ENCODE measurements around the gene KDM4F.

Gene KDM4F

DNA sequence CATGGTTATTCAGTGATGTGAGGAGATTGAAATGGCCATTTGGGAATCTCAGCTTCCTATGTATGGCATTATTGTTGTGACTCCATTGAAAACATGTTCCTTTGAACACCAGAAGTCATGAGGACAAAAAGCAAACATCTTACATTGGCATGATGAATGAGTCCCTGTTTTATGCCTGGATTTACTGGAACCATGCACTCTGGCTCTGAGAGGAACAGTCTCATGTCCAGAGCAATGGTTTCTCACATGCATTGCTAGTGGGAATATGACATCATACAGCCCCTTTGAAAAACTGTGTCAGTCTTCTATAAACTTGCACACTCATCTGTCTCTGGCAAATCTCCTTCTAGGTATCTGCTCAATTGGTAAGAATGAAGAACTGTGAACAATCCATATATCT lies 3.4 kb upstream of the KDM4F start:
- no peak overlapping the region for H3K4me3 ChIP-seq (replicated peaks; ENCODE audit: low read depth, low read length)
- no peak for DNase-seq (ENCODE audit: extremely low read depth, low read depth)
- TF ChIP-seq, protein P1, sequence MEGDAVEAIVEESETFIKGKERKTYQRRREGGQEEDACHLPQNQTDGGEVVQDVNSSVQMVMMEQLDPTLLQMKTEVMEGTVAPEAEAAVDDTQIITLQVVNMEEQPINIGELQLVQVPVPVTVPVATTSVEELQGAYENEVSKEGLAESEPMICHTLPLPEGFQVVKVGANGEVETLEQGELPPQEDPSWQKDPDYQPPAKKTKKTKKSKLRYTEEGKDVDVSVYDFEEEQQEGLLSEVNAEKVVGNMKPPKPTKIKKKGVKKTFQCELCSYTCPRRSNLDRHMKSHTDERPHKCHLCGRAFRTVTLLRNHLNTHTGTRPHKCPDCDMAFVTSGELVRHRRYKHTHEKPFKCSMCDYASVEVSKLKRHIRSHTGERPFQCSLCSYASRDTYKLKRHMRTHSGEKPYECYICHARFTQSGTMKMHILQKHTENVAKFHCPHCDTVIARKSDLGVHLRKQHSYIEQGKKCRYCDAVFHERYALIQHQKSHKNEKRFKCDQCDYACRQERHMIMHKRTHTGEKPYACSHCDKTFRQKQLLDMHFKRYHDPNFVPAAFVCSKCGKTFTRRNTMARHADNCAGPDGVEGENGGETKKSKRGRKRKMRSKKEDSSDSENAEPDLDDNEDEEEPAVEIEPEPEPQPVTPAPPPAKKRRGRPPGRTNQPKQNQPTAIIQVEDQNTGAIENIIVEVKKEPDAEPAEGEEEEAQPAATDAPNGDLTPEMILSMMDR (IDR thresholded peaks at IDR 0.05; ENCODE audit: low read depth, low read length, missing control alignments), result no peak

DNA sequence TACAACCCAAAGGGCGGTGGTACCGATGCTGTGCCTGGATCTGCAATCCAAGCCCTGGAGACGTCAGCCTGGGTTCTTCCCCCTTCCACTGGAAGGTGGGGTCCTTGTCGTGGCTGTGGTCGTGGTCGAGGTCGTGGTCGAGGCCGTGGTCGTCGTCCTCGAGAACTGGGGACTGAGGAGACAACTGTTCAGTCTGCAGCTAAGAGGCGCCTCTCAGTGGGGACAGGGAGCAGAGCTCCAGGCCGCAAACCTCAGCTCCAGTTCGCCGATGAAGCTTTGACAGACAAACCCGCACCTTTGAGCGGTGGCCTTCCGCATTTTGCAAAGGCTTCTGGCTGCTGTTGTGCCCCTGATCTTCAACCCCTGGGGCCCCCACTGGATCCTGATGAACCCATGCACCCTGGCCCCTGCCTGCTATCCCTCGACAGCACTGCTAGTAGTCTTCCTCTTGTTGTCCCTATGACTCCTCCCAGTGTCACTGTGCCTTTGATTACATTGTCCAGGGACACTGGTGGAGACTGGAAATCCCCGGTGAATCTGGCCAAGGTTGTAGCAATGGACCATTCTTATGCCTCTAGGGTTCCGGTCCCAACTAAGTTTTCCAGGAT lies 1.5 kb downstream of the KDM4F start:
- DNase-seq (ENCODE audit: extremely low read depth, low read depth), result no peak
- TF ChIP-seq, protein P1 (IDR thresholded peaks at IDR 0.05; ENCODE audit: low read depth, low read length, missing control alignments), result no peak
- no peak overlapping the region for H3K4me3 ChIP-seq (replicated peaks; ENCODE audit: low read depth, low read length)

DNA sequence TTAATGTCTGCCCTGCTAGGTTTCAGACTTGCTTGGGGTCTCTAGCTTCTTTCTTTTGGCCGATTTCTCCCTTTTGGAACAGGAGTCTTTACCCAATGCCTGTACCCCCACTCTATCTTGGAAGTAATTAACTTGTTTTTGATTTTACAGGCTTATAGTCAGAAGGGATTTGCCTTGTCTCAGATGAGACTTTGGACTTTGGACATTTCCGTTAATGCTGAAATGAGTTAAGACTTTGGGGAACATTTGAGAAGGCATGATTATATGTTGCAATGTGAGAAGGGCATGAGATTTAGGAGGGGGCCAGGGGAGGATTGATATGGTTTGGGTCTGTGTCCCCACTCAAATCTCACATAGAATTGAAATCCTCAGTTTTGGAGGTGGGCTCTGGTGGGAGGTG lies 5.1 kb downstream of the KDM4F start:
- TF ChIP-seq, protein P1 (IDR thresholded peaks at IDR 0.05; ENCODE audit: low read depth, low read length, missing control alignments), result no peak
- DNase-seq (ENCODE audit: extremely low read depth, low read depth), result no peak
- no peak overlapping the region for H3K4me3 ChIP-seq (replicated peaks; ENCODE audit: low read depth, low read length)

DNA sequence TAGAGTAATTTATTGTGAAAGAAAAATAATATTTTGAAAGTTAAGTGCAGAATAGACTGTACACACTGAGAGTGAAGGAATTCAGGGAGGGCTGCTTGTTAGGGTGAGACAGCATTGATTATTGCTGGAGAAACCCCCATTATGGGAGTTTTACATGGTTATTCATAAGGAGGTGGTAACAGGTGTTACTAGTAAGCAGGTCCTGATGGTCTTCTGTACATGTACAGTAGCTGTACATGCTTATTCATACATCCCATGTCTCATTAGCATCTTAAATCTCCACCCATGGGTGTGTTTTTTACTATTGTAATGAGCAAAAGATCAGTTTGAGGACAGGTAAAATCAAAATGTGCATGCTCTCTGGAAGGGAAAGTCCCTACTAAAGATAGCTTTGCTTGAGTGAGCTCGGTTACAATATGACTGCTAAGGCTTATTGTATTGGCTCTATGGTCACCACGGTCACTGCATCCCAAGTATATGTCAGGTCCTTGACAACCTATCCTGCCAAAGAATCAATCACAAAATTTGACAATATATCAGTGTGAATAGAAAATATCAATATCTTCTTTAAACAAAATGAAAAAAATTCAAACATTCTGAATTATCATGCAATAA lies 6.2 kb downstream of the KDM4F start:
- no peak for DNase-seq (ENCODE audit: extremely low read depth, low read depth)
- H3K4me3 ChIP-seq (replicated peaks; ENCODE audit: low read depth, low read length), result no peak overlapping the region
- TF ChIP-seq, protein P1 (IDR thresholded peaks at IDR 0.05; ENCODE audit: low read depth, low read length, missing control alignments), result no peak

DNA sequence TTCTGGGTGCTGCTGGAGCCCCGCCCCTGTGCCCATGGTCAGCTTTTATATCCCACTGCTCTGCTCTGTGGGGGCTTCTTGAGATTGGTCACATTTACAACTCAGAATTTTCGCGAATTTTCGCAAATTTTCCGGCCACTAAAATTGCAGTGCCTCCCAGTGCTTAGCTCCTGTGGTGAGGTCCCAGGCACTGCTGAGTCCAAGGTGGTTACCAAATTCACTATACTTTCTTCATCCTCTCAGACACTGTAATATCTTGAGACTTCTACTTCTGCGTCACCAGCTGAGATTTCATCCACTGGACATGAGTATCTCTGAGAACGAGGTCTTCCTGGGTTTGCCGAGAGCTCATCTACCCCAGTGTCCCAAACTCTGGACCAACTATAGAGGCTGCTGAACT lies 8.7 kb downstream of the KDM4F start:
- DNase-seq (ENCODE audit: extremely low read depth, low read depth), result no peak
- H3K4me3 ChIP-seq (replicated peaks; ENCODE audit: low read depth, low read length), result no peak overlapping the region
- TF ChIP-seq, protein P1 (IDR thresholded peaks at IDR 0.05; ENCODE audit: low read depth, low read length, missing control alignments), result no peak

DNA sequence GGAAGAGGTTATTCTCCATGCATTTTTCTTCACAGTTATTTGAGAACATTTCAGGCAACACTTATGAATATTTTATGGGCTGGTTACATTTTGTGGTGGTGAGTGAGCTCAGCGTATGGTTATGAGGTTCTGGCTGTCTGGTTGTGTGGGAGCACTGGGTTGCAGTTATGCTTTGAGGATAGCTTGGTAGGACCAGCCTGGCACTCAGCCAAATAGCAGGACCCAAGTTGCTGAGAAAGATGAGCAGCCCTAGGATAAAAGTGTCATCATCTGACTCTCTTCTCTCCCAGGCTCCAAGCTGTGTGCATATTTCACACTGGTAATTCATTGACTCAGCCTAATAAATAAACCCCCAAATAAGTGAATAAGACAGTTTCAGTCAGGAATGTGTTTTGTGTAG lies 9.4 kb downstream of the KDM4F start:
- no peak overlapping the region for H3K4me3 ChIP-seq (replicated peaks; ENCODE audit: low read depth, low read length)
- TF ChIP-seq, protein P1 (IDR thresholded peaks at IDR 0.05; ENCODE audit: low read depth, low read length, missing control alignments), result no peak
- no peak for DNase-seq (ENCODE audit: extremely low read depth, low read depth)

DNA sequence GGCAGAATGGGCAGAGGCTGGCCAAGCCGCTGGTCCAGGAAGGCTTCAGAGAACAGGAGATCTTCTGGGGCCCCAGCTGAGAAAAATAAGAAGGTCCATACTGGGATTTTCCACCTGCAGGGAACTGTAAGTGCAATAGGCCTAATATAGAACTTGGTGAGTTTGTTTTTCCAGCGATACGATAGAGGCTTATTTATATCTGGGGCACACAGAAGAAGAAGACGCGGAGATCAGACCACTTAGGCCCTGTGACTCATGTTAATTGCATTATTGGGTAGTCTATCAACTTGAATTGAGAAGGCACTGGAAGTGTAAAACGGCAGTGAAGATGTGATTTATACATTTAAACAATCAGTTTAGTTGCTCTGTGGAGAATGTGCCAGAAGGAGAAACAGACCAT lies 9.8 kb downstream of the KDM4F start:
- no peak for DNase-seq (ENCODE audit: extremely low read depth, low read depth)
- no peak overlapping the region for H3K4me3 ChIP-seq (replicated peaks; ENCODE audit: low read depth, low read length)
- TF ChIP-seq, protein P1 (IDR thresholded peaks at IDR 0.05; ENCODE audit: low read depth, low read length, missing control alignments), result no peak
